SK-N-SH (cell line): Measurements from ENCODE around the gene DUSP23.

Experiments
- CHD2 ChIP-seq: fragments of 150-350 bp; IDR thresholded peaks from 2 replicates; pipeline ENCODE4 v1.6.1; 2018; ENCODE audit warnings: low read length; ENCODE audit not compliant: partially characterized antibody
- CTCF ChIP-seq: fragments of 200-600 bp; sonication (generic); IDR thresholded peaks from 2 replicates; pipeline ENCODE4 v1.6.1; 2017; ENCODE audit warnings: antibody characterized with exemption, mild to moderate bottlenecking, moderate library complexity
- EZH2phosphoT487 ChIP-seq: fragments of 200-600 bp; sonication (generic); IDR thresholded peaks from 2 replicates; pipeline ENCODE4 v1.6.1; 2017; ENCODE audit warnings: low read depth, mixed run types, mild to moderate bottlenecking, antibody characterized with exemption, moderate library complexity, borderline replicate concordance
- GABPA ChIP-seq: IDR thresholded peaks from 2 replicates; pipeline ENCODE4 v1.4.0; 2012; ENCODE audit warnings: low read depth, mild to moderate bottlenecking
- GATA2 ChIP-seq: sonication (generic); formaldehyde crosslinking; IDR thresholded peaks from 2 replicates; pipeline ENCODE4 v1.5.0; 2020; ENCODE audit warnings: mild to moderate bottlenecking, missing genetic modification reagents
- MXI1 ChIP-seq: IDR thresholded peaks from 2 replicates; pipeline ENCODE4 v1.6.1; 2012; ENCODE audit warnings: mild to moderate bottlenecking, low read depth, low read length, improper control_type of control experiment
- NFIC ChIP-seq: IDR thresholded peaks from 2 replicates; pipeline ENCODE4 v1.4.0; 2012; ENCODE audit warnings: borderline replicate concordance
- POLR2AphosphoS5 ChIP-seq: IDR thresholded peaks from 2 replicates; pipeline ENCODE4 v1.6.1; 2012; ENCODE audit warnings: low read depth, low read length
- REST ChIP-seq: IDR thresholded peaks from 2 replicates; pipeline ENCODE4 v1.6.1; 2012; ENCODE audit warnings: mild to moderate bottlenecking, low read depth, low read length, moderate library complexity
- TAF1 ChIP-seq: IDR thresholded peaks from 2 replicates; pipeline ENCODE4 v1.6.1; 2012; ENCODE audit warnings: low read depth, mild to moderate bottlenecking, low read length, moderate library complexity, borderline replicate concordance
- TEAD4 ChIP-seq: IDR thresholded peaks from 2 replicates; pipeline ENCODE4 v1.4.0; 2012; ENCODE audit warnings: mild to moderate bottlenecking, borderline replicate concordance; ENCODE audit not compliant: insufficient read depth
- TF ChIP-seq, protein P1 (sequence below): IDR thresholded peaks from 2 replicates; pipeline ENCODE4 v1.4.0; 2012; ENCODE audit warnings: low read depth, borderline replicate concordance
- TF ChIP-seq, protein P2 (sequence below): IDR thresholded peaks from 2 replicates; pipeline ENCODE4 v1.4.0; 2012; ENCODE audit warnings: low read depth

DNA sequence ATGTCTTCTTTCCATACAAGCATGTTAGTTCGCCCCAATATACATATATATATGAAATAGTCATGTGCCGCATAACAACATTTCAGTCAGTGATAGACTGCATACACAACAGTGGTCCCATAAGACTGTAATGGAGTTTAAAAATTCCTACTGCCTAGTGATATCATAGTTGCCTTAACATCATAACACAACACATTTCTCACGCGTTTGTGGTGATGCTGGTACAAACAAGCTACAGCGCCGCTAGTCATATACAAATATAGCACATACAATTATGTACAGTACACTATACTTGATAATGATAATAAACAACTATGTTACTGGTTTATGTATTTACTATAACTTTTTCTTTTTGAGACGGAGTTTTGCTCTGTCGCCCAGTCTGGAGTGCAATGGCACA lies 35.2 kb downstream of the DUSP23 start:
- TF ChIP-seq CTCF (no peak), NFIC (no peak), REST (no peak), TAF1 (no peak), TEAD4 (no peak), POLR2AphosphoS5 (no peak), GATA2 (CRISPR knock-in tag) (no peak), MXI1 (no peak), CHD2 (no peak), GABPA (no peak), EZH2phosphoT487 (no peak)
- TF ChIP-seq, protein P1, sequence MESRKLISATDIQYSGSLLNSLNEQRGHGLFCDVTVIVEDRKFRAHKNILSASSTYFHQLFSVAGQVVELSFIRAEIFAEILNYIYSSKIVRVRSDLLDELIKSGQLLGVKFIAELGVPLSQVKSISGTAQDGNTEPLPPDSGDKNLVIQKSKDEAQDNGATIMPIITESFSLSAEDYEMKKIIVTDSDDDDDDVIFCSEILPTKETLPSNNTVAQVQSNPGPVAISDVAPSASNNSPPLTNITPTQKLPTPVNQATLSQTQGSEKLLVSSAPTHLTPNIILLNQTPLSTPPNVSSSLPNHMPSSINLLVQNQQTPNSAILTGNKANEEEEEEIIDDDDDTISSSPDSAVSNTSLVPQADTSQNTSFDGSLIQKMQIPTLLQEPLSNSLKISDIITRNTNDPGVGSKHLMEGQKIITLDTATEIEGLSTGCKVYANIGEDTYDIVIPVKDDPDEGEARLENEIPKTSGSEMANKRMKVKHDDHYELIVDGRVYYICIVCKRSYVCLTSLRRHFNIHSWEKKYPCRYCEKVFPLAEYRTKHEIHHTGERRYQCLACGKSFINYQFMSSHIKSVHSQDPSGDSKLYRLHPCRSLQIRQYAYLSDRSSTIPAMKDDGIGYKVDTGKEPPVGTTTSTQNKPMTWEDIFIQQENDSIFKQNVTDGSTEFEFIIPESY: no peak
- TF ChIP-seq, protein P2, sequence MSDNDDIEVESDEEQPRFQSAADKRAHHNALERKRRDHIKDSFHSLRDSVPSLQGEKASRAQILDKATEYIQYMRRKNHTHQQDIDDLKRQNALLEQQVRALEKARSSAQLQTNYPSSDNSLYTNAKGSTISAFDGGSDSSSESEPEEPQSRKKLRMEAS: no peak
